Type B pancreatic cell (in vitro differentiated cells): ENCODE measurements around the gene SPACA4. TPM values are rescaled to one million over a fixed set of nuclear protein-coding genes. Genes with fewer than 3 reads are reported as not detected.

Experiments used
- DNase-seq: peaks from one replicate; pipeline ENCODE4 v3.0.0; 2021; ENCODE audit warnings: mixed read lengths; ENCODE audit not compliant: unreplicated experiment; ENCODE audit errors: extremely low spot score
- H3K27ac Mint-ChIP-seq: 2 replicates; pipeline ENCODE4 v1.8.0; 2021; ENCODE audit warnings: mild to moderate bottlenecking, mixed read lengths
- H3K27me3 Mint-ChIP-seq: 2 replicates; pipeline ENCODE4 v1.8.0; 2021; ENCODE audit warnings: mixed read lengths
- H3K36me3 Mint-ChIP-seq: 2 replicates; pipeline ENCODE4 v1.8.0; 2021; ENCODE audit warnings: mixed read lengths
- H3K4me1 Mint-ChIP-seq: one replicate; pipeline ENCODE4 v1.8.0; 2021; ENCODE audit warnings: mixed read lengths; ENCODE audit not compliant: unreplicated experiment
- H3K4me3 Mint-ChIP-seq: 2 replicates; pipeline ENCODE4 v1.8.0; 2021; ENCODE audit warnings: mild to moderate bottlenecking, mixed read lengths
- H3K9me3 Mint-ChIP-seq: 2 replicates; pipeline ENCODE4 v1.8.0; 2021; ENCODE audit warnings: mixed read lengths
- total RNA-seq: library from RNA; stranded (reverse); gene quantifications from 2 replicates; pipeline ENCODE4 v1.2.1, GENCODE V29; 2021; ENCODE audit warnings: low replicate concordance
- TF ChIP-seq, protein P1 (sequence below): fragments of 200-600 bp; sonication (generic); conservative IDR thresholded peaks from 2 replicates; pipeline ENCODE4 v1.5.0; 2021; ENCODE audit warnings: antibody characterized with exemption, mild to moderate bottlenecking

SPACA4 gene
- total RNA-seq, 1 donor from 2014 or later, result not detected

DNA sequence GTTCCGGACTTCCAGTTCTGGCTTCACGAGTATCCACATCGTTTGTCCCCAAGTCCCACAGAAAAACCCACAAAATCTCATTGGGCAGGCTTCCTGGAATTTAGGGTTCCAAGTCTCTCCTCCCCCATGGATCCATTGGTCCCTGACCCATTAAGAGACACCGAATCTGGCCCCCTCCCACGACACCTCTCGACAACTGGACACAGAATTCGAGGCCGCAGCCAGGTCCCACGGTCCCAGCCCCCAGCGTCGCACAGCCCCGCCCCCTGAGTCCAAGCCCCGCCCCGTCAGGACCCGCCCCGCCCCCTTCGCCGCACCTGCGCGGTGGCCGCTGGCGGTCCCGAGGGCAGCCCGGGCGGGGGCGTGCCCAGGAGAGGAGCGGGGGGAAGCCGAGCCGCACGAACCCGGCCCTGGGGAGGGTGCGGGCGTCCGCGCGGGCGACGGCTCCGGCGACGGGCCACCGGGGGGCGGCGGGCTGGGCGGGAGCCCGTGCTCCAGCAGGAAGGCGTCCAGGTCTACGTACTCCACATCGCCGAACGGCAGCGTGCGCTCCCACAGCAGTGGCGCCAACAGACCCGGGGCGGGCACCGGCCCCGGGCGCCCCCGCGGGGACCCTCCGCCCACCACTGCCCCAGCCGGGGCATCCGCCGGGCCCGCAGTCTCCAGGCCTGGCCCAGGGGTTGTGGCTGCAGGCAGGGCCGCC, 28.9 kb downstream of the SPACA4 start:
- DNase-seq, result peak; percentile 82
- TF ChIP-seq, protein P1, sequence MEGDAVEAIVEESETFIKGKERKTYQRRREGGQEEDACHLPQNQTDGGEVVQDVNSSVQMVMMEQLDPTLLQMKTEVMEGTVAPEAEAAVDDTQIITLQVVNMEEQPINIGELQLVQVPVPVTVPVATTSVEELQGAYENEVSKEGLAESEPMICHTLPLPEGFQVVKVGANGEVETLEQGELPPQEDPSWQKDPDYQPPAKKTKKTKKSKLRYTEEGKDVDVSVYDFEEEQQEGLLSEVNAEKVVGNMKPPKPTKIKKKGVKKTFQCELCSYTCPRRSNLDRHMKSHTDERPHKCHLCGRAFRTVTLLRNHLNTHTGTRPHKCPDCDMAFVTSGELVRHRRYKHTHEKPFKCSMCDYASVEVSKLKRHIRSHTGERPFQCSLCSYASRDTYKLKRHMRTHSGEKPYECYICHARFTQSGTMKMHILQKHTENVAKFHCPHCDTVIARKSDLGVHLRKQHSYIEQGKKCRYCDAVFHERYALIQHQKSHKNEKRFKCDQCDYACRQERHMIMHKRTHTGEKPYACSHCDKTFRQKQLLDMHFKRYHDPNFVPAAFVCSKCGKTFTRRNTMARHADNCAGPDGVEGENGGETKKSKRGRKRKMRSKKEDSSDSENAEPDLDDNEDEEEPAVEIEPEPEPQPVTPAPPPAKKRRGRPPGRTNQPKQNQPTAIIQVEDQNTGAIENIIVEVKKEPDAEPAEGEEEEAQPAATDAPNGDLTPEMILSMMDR, result no peak
- H3K9me3 Mint-ChIP-seq, result no peaks in the 10 kb centered on the region
- H3K4me3 Mint-ChIP-seq, result peak overlapping the region; percentile 91
- H3K27me3 Mint-ChIP-seq, result no peaks in the 10 kb centered on the region
- H3K27ac Mint-ChIP-seq, result peak overlapping the region; percentile 96
- peaks cover 15% of the 10 kb centered on the region for H3K36me3 Mint-ChIP-seq
- peaks cover 25% of the 10 kb centered on the region for H3K4me1 Mint-ChIP-seq

DNA sequence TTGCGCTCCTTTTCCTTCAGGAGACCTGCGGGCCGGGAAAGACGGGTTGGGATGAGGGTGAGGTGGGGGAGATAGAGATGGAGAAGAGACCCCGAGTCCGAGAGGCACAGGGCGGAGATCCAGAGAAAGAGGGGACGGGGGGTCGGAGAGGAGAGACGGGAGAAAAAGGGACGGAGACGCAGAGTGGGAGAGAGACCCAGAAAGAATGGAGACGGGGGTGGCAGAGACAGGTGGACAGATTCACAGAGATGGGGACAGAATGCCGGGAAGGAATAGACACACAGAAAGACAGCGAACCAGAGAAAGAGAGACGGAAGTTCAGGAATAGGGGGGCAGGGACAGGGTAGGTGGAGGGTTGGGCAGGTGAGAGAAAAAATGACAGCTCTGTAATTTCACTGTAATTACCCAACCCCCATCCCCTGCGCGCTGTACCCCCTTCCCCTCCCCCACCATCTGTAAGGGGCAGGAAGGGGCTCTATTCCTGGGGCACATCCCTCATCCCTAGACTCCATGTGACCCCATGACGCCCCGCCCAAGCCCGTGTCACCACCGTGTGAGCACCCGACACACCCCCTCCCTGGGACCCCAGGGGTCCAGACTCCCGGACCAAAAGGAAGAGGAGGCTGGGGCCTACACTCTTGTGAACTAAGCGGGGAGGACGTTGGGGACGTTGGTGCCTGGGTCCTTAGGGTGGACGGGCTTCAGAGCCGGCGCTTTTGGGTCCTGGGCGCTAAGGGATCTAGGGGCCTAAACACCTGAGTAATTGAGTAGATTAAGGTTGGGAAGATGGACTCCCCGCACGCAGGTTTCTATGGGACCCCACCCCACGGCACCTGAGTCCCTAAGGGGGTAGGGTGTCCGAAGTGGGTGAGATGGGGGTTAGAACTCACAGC, 29.7 kb downstream of the SPACA4 start:
- Mint-ChIP-seq H3K27ac (peak overlapping the region; percentile 96), H3K27me3 (no peaks in the 10 kb centered on the region)

GRCh38 chr19:48636859-48637448, 30.4 kb downstream of the SPACA4 start, which contains the start of gene DBP:
TSS of gene DBP (minus strand) at chr19:48637379. CDS start at chr19:48636994, 385 bp downstream.
- Mint-ChIP-seq H3K36me3 (peaks cover 15% of the 10 kb centered on the region), H3K9me3 (no peaks in the 10 kb centered on the region), H3K27ac (peak within 1 kb of the TSS; percentile 96), H3K4me3 (peak within 1 kb of the TSS; percentile 91), H3K27me3 (no peaks in the 10 kb centered on the region), H3K4me1 (peaks cover 19% of the 10 kb centered on the region)
- TF ChIP-seq, protein P1, result no peak
- no peak for DNase-seq

More for the DNA sequence above, 29.7 kb downstream of the SPACA4 start:
- TF ChIP-seq, protein P1, result no peak
- H3K9me3 Mint-ChIP-seq, result no peaks in the 10 kb centered on the region
- no peak for DNase-seq
- peak overlapping the region; percentile 91 for H3K4me3 Mint-ChIP-seq
- peaks cover 15% of the 10 kb centered on the region for H3K36me3 Mint-ChIP-seq
- H3K4me1 Mint-ChIP-seq, result peaks cover 24% of the 10 kb centered on the region

- H3K27ac Mint-ChIP-seq, result peak overlapping the region; percentile 96
- TF ChIP-seq, protein P1, result no peak
- H3K27me3 Mint-ChIP-seq, result no peaks in the 10 kb centered on the region
- H3K36me3 Mint-ChIP-seq, result peaks cover 13% of the 10 kb centered on the region
- no peaks in the 10 kb centered on the region for H3K9me3 Mint-ChIP-seq
- peak; percentile 99 for DNase-seq
- peaks cover 18% of the 10 kb centered on the region for H3K4me1 Mint-ChIP-seq
- peak overlapping the region; percentile 91 for H3K4me3 Mint-ChIP-seq
Observed at GRCh38 chr19:48637449-48637947, 31.0 kb downstream of the SPACA4 start.
